GM21381 (cell line): ENCODE data around the gene UROS.

Experiments used
- ATAC-seq: cut with Tn5 transposase; IDR thresholded peaks from one replicate; pipeline ENCODE4 v1.9.1; 2021; ENCODE audit warnings: mild to moderate bottlenecking, moderate library complexity; ENCODE audit not compliant: unreplicated experiment

Gene UROS

GRCh38 chr10:125795128-125795527 is 27.9 kb downstream of the UROS start:
- no peak for ATAC-seq

GRCh38 chr10:125792342-125793300 is 30.4 kb downstream of the UROS start:
- no peak for ATAC-seq

GRCh38 chr10:125788156-125789034 is 34.7 kb downstream of the UROS start:
- no peak for ATAC-seq

- ATAC-seq, result no peak
Measured at GRCh38 chr10:125785791-125786190, 37.3 kb downstream of the UROS start.

GRCh38 chr10:125783957-125784356 is 39.1 kb downstream of the UROS start:
- peak; percentile 80 for ATAC-seq

GRCh38 chr10:125783408-125783807 is 39.6 kb downstream of the UROS start:
- ATAC-seq, result no peak

- no peak for ATAC-seq
Measured at GRCh38 chr10:125782616-125783015, 40.4 kb downstream of the UROS start.

GRCh38 chr10:125782054-125782453 is 41.0 kb downstream of the UROS start:
- ATAC-seq, result no peak

- no peak for ATAC-seq
Measured at GRCh38 chr10:125781374-125781773, 41.7 kb downstream of the UROS start.

GRCh38 chr10:125779403-125780327 is 43.4 kb downstream of the UROS start:
- ATAC-seq, result no peak

GRCh38 chr10:125778556-125778955 is 44.5 kb downstream of the UROS start:
- ATAC-seq, result no peak

GRCh38 chr10:125777806-125778205 is 45.3 kb downstream of the UROS start:
- ATAC-seq, result no peak

- ATAC-seq, result no peak
Measured at GRCh38 chr10:125775491-125776106, 47.5 kb downstream of the UROS start, which contains the start of gene MMP21. Gene MMP21, minus strand, starts transcription at chr10:125775821. Its CDS starts 0 bp downstream, at chr10:125775821.

- ATAC-seq, result no peak
Measured at GRCh38 chr10:125774581-125775191, 48.4 kb downstream of the UROS start.

GRCh38 chr10:125773687-125774543 is 49.1 kb downstream of the UROS start:
- no peak for ATAC-seq

GRCh38 chr10:125772864-125773180 is 50.2 kb downstream of the UROS start:
- ATAC-seq, result no peak

- no peak for ATAC-seq
Measured at GRCh38 chr10:125772112-125772863, 50.8 kb downstream of the UROS start.

GRCh38 chr10:125770844-125771243 is 52.2 kb downstream of the UROS start:
- ATAC-seq, result no peak
